Stimulated activated CD4-positive, alpha-beta T cell treated with anti-CD3 and anti-CD28 coated beads, Interleukin-1b, Interleukin-23, amount 100 ng/mL, for 4 hours (primary cell): Measurements from ENCODE around the gene IGFBP7.

Experiments
- DNase-seq, 2 donors: peaks; one replicate each; pipeline ENCODE4 v3.0.0-alpha.2; 2020; ENCODE audit warnings: low read depth in 2 of 2

The IGFBP7 gene

DNA sequence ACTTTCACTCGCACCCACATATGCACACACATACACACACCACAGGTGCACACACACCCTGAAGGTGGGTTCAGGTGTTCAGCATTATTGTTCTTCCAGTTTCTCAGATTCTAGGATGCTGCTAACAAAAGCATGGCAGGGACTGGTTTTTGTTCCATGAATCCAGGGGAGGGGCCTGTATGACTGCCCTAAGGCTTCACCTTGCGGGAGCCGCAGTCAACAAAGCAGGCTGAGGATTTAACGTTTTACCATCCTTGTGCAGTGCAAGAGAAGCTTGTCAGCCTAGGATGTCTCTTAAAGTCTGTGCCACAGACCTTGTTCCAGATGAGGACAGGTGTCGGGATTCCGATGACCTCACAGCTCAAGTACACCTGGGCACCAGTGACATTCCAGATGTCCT is 69.7 kb downstream of the IGFBP7 start:
- DNase-seq, result no peak

DNA sequence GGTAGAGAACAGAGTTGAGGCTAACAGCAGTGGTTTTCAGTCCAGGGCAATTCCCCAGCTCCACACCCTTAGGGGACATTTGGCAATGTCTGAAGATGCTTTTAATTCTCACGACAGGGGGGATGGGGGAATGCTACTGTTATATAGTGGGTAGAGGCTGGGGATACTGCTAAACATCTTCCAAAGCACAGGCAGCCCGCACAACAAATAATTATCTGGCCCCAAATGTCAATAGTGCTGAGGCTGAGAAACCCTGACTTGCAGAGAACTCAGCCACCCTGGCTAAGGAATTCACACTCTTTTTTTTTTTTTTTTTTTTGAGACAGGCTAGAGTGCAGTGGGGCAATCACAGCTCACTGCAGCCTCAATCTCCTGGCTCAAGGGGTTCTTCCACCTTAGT is 70.8 kb downstream of the IGFBP7 start:
- no peak for DNase-seq

DNA sequence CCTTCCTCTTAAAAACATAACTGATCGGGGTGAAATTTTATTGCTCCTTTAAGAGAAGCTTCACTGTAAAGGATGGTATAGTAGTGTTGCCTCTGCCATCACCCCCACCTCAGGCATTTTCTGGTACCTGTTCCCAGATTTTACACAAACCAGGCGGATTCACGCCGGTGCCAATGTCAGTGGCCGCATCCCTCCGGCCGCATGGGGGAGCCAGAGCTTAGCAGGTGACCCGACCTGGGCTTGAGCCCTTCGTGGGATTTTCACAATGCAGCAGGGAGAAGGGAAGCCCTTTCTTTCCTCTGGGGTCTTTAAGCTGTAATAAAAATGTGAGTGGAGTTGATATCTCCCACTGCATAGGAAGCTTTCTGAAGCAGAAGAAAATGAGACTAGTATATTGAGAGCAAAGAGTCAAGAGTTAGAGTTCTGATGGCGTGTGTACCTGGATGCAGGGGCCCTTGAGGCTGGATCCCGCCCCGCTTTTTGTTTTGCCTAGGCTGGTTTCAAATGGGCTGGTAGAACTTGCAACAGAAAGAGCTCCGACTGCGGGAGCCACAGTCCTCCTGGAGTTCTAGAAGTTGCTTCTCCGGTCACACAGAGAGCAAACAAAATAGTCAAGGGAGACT is 72.1 kb downstream of the IGFBP7 start:
- no peak for DNase-seq

DNA sequence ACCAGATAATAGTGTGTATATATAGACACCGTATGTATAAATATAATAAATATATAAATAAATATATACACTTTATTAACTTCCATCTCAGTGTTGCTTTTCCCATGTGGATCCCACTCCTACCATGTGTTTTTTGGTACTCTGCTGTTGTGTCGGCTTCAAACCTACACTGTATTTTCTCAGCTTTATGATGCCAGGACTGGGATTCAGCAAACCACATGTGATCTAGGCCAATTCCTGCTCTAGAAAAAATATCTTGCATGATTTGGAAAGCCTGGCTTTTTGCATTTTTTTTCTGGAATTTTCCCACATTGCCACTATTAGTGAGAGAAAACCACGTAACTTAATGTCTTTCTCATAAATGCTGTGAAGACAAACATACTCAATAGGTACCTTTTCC is 75.7 kb downstream of the IGFBP7 start:
- no peak for DNase-seq

DNA sequence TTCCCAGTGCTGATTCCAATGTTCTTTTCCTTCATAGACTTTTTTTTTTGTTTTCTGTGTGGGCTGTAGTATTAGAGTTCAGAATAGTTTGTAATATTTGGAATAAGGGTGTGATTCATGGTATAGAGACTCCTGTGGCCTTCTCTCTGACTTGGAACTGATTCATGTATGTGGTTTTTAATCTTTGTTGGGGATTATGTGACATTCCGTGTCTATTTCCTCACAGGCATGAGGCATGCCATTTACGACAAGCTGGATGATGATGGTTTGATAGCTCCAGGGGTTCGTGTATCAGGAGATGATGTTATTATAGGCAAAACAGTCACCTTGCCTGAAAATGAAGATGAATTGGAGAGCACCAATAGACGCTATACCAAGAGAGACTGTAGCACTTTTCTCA is 87.1 kb downstream of the IGFBP7 start:
- DNase-seq, result no peak

- no peak for DNase-seq
Measured at GRCh38 chr4:57020467-57021101, 89.6 kb downstream of the IGFBP7 start.

GRCh38 chr4:57018980-57019379 is 91.2 kb downstream of the IGFBP7 start:
- no peak for DNase-seq

- DNase-seq, result no peak
Measured at GRCh38 chr4:57013543-57014120, 96.6 kb downstream of the IGFBP7 start.

DNA sequence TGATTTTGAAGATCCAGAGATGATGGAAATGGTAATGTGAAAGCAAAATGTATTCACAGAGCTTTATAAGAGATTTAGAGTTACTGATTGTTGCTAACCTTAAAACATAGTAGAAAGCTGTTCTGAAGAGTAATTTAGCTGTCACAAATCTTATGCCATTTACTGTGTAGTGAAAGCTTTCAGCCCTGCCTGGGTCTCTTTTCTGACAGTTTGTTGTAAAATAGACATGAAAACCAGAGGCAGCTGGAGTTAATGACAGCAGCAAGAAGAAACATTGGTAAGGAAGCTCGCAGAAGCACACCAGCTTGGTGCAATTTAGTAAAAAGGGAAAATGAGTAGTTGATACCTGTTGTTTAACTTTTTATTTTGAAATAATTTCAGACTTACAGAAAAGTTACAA is 110.4 kb downstream of the IGFBP7 start:
- DNase-seq, result no peak

- no peak for DNase-seq
Measured at GRCh38 chr4:56995525-56995924, 114.7 kb downstream of the IGFBP7 start.

- DNase-seq, result no peak
Measured at GRCh38 chr4:56990109-56990905, 119.9 kb downstream of the IGFBP7 start.

- DNase-seq, result no peak
Measured at GRCh38 chr4:56986952-56987351, 123.2 kb downstream of the IGFBP7 start.

GRCh38 chr4:56986192-56986591 is 124.0 kb downstream of the IGFBP7 start:
- DNase-seq, result no peak

DNA sequence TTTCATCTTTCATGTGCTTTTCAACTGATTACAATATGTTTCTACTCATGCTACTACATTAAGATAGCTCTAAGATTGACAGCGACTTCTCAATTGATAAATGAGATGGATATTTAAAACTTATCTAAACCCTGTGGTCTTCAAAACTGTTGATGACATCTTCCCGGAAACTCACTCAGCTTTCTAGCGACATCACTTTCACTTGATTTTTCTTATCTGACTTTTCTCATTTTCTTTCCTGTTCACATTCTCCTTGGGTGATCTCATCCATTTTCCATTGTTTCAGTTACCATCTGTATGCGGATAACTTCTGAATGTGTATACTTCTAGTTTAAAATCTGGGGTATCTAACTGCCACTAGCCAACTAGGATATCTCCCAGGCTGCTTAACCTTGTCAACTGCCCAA is 128.4 kb downstream of the IGFBP7 start:
- DNase-seq, result no peak
